GM15510 (cell line): ENCODE measurements around the gene ENO2.

ENCODE experiments used
- POLR2A ChIP-seq: IDR thresholded peaks from 3 replicates; pipeline ENCODE4 v1.6.1; 2011; ENCODE audit warnings: borderline replicate concordance; ENCODE audit not compliant: insufficient read length; ENCODE audit errors: extremely low read depth

The ENO2 gene

DNA sequence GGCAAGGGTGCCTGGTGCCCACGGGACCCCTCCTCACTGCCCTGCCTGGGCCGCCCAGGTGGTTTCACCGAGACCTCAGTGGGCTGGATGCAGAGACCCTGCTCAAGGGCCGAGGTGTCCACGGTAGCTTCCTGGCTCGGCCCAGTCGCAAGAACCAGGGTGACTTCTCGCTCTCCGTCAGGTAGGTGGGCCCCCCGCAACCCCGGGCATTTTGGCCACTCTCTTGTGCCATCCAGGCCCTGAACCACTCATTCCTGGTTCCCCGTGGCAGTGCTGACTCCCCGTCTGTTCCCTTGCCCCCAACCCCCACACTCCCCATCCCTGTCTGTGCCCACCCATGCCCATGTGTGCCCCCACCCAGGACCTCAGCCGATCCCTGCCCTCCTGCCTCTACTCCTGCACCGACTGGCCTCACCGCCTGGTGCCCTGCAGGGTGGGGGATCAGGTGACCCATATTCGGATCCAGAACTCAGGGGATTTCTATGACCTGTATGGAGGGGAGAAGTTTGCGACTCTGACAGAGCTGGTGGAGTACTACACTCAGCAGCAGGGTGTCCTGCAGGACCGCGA lies 37.3 kb downstream of the ENO2 start:
- TF ChIP-seq POLR2A, result no peak

GRCh38 chr12:6952121-6952862 lies 37.9 kb downstream of the ENO2 start:
- peak; percentile 37 for TF ChIP-seq POLR2A

DNA sequence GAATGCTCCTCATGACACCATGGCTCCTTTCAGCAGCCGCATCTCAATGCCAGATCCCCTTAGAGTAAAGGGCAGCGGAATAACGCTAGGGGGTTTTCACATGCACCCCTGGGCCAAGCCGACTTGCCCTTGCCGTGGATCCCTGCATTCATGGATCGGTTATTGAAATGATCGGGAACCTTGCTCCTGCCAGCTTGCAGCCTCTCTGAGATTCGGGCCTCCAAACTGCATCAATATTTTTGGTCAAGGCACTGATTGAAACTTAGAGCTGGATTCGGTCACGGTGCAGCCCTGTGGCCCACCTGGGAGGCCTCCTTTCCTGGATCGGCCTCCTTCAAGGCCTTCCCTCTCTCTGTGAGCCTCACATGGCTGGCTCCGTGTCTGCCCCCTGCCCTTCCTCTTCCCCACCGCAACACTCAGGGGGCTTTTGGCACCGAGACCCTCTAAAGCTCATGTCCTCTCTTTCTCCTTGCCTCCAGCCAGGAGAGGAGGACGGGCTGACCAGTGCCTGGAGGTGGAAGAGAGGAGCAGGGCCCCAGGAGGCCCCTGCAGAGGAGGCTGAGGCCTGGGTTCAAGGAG lies 38.6 kb downstream of the ENO2 start:
- TF ChIP-seq POLR2A, result no peak

- peak; percentile 99 for TF ChIP-seq POLR2A
Observed at GRCh38 chr12:6953442-6954315, 39.3 kb downstream of the ENO2 start.

- no peak for TF ChIP-seq POLR2A
Observed at GRCh38 chr12:6954316-6955107, 40.1 kb downstream of the ENO2 start.

DNA sequence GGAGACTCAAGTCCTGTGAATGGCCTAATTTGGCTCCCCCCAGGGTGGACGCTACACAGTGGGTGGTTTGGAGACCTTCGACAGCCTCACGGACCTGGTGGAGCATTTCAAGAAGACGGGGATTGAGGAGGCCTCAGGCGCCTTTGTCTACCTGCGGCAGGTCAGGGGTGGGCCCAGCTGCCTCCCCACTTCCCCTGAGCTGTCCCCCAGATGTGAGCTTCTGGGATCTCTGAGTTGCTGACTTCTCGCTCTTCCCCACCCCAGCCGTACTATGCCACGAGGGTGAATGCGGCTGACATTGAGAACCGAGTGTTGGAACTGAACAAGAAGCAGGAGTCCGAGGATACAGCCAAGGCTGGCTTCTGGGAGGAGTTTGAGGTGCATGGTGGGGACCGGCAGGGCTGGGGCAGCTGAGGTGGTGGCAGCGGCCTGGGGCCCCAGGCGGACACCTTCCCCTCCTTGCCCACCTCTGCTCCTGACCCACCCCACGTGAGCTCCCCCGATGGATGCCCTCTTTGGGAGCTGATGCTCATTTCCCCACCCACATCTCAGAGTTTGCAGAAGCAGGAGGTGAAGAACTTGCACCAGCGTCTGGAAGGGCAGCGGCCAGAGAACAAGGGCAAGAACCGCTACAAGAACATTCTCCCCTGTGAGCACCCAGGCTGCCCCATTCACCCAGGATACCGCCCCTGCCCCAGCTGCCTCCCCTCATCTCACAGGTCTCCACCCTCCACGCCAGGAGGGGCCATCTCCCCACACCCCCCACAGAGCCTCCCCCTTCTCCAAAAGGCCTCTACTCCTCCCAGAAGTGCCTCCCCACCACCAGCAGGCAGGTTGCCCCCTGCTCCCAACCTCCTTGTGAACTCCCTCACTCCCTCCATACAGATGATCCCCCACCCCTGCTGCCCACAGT lies 41.0 kb downstream of the ENO2 start:
- no peak for TF ChIP-seq POLR2A

- TF ChIP-seq POLR2A, result peak; percentile 44
Observed at GRCh38 chr12:6956021-6956727, 41.8 kb downstream of the ENO2 start.

GRCh38 chr12:6957151-6957701 lies 42.8 kb downstream of the ENO2 start:
- TF ChIP-seq POLR2A, result peak; percentile 5

- TF ChIP-seq POLR2A, result peak; percentile 39
Observed at GRCh38 chr12:6957741-6958608, 43.6 kb downstream of the ENO2 start.

- TF ChIP-seq POLR2A, result no peak
Observed at GRCh38 chr12:6958609-6959057, 44.3 kb downstream of the ENO2 start.

GRCh38 chr12:6959058-6959804 lies 44.9 kb downstream of the ENO2 start:
- peak; percentile 67 for TF ChIP-seq POLR2A
